Activated CD8-positive, alpha-beta T cell treated with anti-CD3 and anti-CD28 coated beads for 36 hours (primary cell): Measurements from ENCODE around the gene TSPAN32. TPM values are rescaled to one million over a fixed set of nuclear protein-coding genes. Genes with fewer than 3 reads are reported as not detected.

Source experiments
- ATAC-seq: fragments of 200-7000 bp; cut with Tn5 transposase; one replicate; pipeline ENCODE4 v1.10.0; 2021; ENCODE audit warnings: mild to moderate bottlenecking, moderate library complexity
- CTCF ChIA-PET: fragments of 350-600 bp; sonication (Branson Sonifier 250); formaldehyde crosslinking; loops from one replicate; lab custom pipeline; 2021; ENCODE audit warnings: antibody characterized with exemption; lab: Charles Lee
- POLR2A ChIA-PET: fragments of 350-600 bp; sonication (Branson Sonifier 250); formaldehyde crosslinking; loops from one replicate; lab custom pipeline; 2021; ENCODE audit warnings: antibody characterized with exemption; lab: Charles Lee
- DNase-seq: peaks from one replicate; pipeline ENCODE4 v3.0.0-alpha.2; 2020
- H3K27ac Mint-ChIP-seq: one replicate; pipeline ENCODE4 v1.8.0; 2021; ENCODE audit warnings: mild to moderate bottlenecking, mixed read lengths
- H3K27me3 Mint-ChIP-seq: one replicate; pipeline ENCODE4 v1.8.0; 2021; ENCODE audit warnings: mixed read lengths
- H3K36me3 Mint-ChIP-seq: one replicate; pipeline ENCODE4 v1.8.0; 2021; ENCODE audit warnings: low read depth, mixed read lengths
- H3K4me1 Mint-ChIP-seq: one replicate; pipeline ENCODE4 v1.8.0; 2021; ENCODE audit warnings: low read depth, mixed read lengths
- H3K4me3 Mint-ChIP-seq: one replicate; pipeline ENCODE4 v1.8.0; 2021; ENCODE audit warnings: mild to moderate bottlenecking, moderate library complexity, mixed read lengths
- H3K9me3 Mint-ChIP-seq: one replicate; pipeline ENCODE4 v1.8.0; 2021; ENCODE audit warnings: mixed read lengths
- CTCF ChIP-seq: fragments of 200-600 bp; IDR thresholded peaks from one replicate; pipeline ENCODE4 v1.8.0; 2022; ENCODE audit warnings: antibody characterized with exemption, mild to moderate bottlenecking
- intact Hi-C: fragments of 100-400 bp; cut with micrococcal nuclease; formaldehyde crosslinking; loops from one replicate; pipeline ENCODE4 v1.10.0; 2022
- total RNA-seq, 2 experiments: library from RNA; stranded (reverse); gene quantifications; one replicate each; pipeline ENCODE4 v1.2.3, GENCODE V29; 2021

Gene TSPAN32
- total RNA-seq, 2 experiments from 2014 or later = 3.1 to 4.9 TPM

DNA sequence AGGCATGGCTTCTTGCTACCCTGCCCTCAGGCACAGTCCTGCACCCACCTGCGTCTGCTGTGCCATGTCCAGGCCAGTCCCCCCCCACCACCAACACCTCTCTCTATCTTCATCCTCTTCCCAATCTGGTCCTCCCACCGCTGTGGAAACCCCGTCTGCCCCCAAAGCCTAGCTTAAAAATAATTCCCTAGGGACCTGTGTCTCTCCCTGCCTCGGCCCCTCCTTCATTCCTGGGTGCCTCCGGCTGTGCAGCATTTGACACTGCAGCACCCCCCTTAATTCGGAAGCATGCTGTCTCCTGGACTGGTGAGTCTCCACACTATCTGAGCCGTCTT, 28.9 kb upstream of the TSPAN32 start:
- Mint-ChIP-seq H3K4me3 (no peak overlapping the region), H3K9me3 (no peaks in the 10 kb centered on the region), H3K36me3 (no peaks in the 10 kb centered on the region), H3K27me3 (peaks cover 18% of the 10 kb centered on the region), H3K4me1 (peaks cover 13% of the 10 kb centered on the region), H3K27ac (no peak overlapping the region)
- intact Hi-C loops = no loop called here
- POLR2A ChIA-PET = interaction anchor here (0.6 kb wide), 1 partner anchor 133 kb away, joined by 4 read pairs; no protein-coding TSS in a partner anchor
- no peak for DNase-seq
- CTCF ChIA-PET = no interaction called here
- no peak for ATAC-seq
- no peak for TF ChIP-seq CTCF

DNA sequence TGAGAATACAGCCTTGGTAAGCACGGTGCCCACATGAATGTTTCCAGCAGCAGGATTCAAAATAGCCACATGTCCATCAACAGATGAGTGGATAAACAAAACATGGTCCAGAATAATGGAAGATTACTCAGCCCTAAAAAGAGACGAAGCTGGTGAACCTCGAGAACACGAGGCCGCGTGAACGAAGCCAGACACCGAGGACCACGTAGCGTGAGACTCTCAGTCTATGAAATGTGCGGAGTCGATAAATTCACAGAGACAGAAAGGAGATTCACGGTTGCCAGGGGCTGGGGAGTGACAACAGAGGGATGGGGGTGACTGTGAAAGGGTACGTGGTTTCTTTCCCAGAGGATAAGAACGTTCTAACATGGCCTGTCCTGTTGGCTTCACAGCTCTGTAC, 28.5 kb upstream of the TSPAN32 start:
- intact Hi-C loops = no loop called here
- no peaks in the 10 kb centered on the region for H3K36me3 Mint-ChIP-seq
- ChIA-PET CTCF (interaction anchor here (0.6 kb wide), 1 partner anchor 739 kb away, joined by 3 read pairs; no protein-coding TSS in a partner anchor), POLR2A (interaction anchor here (0.6 kb wide), 1 partner anchor 134 kb away, joined by 4 read pairs; no protein-coding TSS in a partner anchor)
- H3K27ac Mint-ChIP-seq = no peak overlapping the region
- no peaks in the 10 kb centered on the region for H3K9me3 Mint-ChIP-seq
- no peak for DNase-seq
- H3K4me1 Mint-ChIP-seq = peaks cover 10% of the 10 kb centered on the region
- peaks cover 18% of the 10 kb centered on the region for H3K27me3 Mint-ChIP-seq
- H3K4me3 Mint-ChIP-seq = no peak overlapping the region
- ATAC-seq = no peak
- TF ChIP-seq CTCF = no peak

- Mint-ChIP-seq H3K4me1 (peaks cover 7% of the 10 kb centered on the region), H3K36me3 (no peaks in the 10 kb centered on the region), H3K27me3 (peaks cover 15% of the 10 kb centered on the region), H3K9me3 (no peaks in the 10 kb centered on the region), H3K4me3 (no peak overlapping the region), H3K27ac (no peak overlapping the region)
- ATAC-seq (no peak), DNase-seq (no peak)
- intact Hi-C loops = no loop called here
- ChIA-PET CTCF (interaction anchor here (0.6 kb wide), 1 partner anchor 739 kb away, joined by 3 read pairs; no protein-coding TSS in a partner anchor), POLR2A (no interaction called here)
- no peak for TF ChIP-seq CTCF
Measured at GRCh38 chr11:2273771-2274170, 28.0 kb upstream of the TSPAN32 start.

GRCh38 chr11:2275334-2276279, 26.2 kb upstream of the TSPAN32 start:
- ChIA-PET CTCF (interaction anchor here (1.3 to 2.5 kb wide), 2 partner anchors 24 to 81 kb away, joined by 3 to 7 read pairs; no protein-coding TSS in a partner anchor), POLR2A (no interaction called here)
- intact Hi-C loops = no loop called here
- peaks cover 13% of the 10 kb centered on the region for H3K27me3 Mint-ChIP-seq
- ATAC-seq (no peak), DNase-seq (no peak)
- H3K9me3 Mint-ChIP-seq = peaks cover 9% of the 10 kb centered on the region
- H3K4me3 Mint-ChIP-seq = no peak overlapping the region
- H3K36me3 Mint-ChIP-seq = peaks cover 3% of the 10 kb centered on the region
- TF ChIP-seq CTCF = no peak
- H3K4me1 Mint-ChIP-seq = peaks cover 4% of the 10 kb centered on the region
- no peak overlapping the region for H3K27ac Mint-ChIP-seq
